AG09319 (cell line): ENCODE measurements around the gene WDR70.
"Not testable (repeated sequence)": the region's sequence is repeated elsewhere in the genome, so short reads cannot be mapped to it uniquely, and the experiment has no call there.

ENCODE experiments used
- DNase-seq: peaks from one replicate; pipeline ENCODE4 v3.0.0-alpha.2; 2010; ENCODE audit warnings: low read depth; ENCODE audit errors: extremely low read depth
- TF ChIP-seq, protein P1 (sequence below): IDR thresholded peaks from 2 replicates; pipeline ENCODE4 v1.5.1; 2011; ENCODE audit warnings: low read depth, mild to moderate bottlenecking, inconsistent platforms, low read length, moderate library complexity

Gene WDR70

DNA sequence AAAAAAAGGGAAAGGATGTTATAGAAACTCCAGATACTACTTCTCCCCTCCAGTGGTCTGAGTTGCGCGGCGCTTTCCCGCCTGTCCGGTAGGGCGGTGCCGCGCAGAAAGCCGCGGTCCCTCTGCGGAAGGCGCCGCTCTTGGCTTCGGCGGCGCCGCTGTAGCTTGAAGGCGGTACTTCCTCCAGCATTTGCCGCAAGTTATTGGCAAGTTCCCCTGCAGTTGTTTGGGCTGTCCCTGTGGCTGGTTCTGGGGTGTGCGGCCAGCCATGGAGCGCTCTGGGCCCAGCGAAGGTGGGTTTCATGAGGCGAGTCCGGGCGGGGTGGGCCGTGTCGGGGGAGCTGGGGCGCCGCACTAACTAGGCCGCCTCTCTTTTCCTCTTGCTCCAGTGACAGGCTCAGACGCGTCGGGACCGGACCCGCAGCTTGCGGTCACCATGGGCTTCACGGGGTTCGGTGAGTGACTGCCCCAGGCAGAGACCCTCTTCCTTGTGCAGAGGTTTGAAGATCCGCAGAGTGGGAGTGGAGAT lies at the start of gene WDR70:
Gene WDR70, plus strand, starts transcription at position 219 of the 529 bp plus-strand sequence. Its CDS starts 50 bp downstream, at position 269.
- TF ChIP-seq, protein P1, sequence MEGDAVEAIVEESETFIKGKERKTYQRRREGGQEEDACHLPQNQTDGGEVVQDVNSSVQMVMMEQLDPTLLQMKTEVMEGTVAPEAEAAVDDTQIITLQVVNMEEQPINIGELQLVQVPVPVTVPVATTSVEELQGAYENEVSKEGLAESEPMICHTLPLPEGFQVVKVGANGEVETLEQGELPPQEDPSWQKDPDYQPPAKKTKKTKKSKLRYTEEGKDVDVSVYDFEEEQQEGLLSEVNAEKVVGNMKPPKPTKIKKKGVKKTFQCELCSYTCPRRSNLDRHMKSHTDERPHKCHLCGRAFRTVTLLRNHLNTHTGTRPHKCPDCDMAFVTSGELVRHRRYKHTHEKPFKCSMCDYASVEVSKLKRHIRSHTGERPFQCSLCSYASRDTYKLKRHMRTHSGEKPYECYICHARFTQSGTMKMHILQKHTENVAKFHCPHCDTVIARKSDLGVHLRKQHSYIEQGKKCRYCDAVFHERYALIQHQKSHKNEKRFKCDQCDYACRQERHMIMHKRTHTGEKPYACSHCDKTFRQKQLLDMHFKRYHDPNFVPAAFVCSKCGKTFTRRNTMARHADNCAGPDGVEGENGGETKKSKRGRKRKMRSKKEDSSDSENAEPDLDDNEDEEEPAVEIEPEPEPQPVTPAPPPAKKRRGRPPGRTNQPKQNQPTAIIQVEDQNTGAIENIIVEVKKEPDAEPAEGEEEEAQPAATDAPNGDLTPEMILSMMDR: peak; percentile 58

DNA sequence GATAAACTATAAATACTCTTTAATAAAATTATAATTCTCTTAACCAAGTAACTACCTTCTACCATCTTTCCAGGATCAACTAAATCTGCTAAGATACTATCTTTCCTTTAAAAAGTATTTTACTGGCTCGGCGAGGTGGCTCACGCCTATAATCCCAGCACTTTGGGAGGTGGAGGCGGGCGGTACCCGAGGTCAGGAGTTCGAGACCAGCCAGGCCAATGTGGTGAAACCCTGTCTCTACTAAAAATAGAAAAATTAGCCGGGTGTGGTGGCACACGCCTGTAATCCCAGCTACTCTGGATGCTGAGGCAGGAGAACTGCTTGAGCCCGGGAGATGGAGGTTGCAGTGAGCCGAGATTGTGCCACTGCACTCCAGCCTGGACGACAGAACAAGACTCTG lies 44.4 kb upstream of the WDR70 start:
- not testable (repeated sequence) for DNase-seq

More for the DNA sequence above, at the start of gene WDR70:
- DNase-seq: peak; percentile 69

DNA sequence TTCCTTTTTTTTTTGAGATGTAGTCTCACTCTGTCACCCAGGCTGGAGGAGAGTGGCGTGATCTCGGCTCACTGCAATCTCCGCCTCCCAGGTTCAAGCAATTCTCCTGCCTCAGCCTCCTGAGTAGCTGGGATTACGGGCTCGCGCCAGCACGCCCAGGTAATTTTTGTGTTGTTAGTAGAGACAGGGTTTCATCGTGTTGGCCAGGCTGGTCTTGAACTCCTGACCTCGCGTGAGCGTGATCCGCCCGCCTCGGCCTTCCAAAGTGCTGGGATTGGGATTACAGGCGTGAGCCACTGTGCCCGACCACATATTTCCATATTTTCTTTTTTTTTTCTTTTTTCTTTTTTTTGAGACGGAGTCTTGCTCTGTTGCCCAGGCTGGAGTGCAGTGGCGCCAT lies 36.4 kb upstream of the WDR70 start:
- not testable (repeated sequence) for DNase-seq

DNA sequence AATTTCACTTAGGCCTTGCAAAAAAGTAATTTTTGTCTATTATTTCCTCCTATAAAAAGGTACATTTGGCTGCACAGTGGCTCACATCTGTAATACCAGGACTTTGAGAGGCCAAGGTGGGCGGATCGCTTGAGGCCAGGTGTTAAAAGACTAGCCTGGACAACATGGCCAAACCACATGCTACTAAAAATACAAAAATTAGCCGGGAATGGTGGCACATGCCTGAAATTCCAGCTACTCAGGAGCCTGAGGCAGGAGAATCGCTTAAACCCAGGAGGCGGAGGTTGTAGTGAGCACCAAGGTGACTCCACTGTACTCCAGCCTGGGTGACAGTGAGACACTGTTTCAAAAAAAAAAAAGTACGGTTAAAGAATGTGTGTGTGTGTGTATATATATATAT lies 24.0 kb upstream of the WDR70 start:
- TF ChIP-seq, protein P1: no peak
- no peak for DNase-seq

DNA sequence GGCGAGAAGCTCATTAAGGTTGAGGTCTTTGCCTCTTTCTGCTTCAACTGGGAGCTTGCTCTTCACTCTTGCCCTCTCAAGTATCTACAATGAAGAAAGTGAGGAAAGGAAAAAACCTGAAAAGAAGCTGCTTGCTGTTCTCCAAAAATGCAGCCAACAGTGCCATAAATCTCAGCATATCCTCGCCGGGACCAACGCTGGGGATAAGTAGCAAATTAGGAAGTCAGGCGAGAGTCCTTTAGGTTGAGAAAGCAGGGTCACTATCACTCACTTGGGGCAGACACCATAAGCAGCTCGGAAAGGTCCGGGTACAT lies 8.6 kb upstream of the WDR70 start:
- TF ChIP-seq, protein P1: no peak
- no peak for DNase-seq

DNA sequence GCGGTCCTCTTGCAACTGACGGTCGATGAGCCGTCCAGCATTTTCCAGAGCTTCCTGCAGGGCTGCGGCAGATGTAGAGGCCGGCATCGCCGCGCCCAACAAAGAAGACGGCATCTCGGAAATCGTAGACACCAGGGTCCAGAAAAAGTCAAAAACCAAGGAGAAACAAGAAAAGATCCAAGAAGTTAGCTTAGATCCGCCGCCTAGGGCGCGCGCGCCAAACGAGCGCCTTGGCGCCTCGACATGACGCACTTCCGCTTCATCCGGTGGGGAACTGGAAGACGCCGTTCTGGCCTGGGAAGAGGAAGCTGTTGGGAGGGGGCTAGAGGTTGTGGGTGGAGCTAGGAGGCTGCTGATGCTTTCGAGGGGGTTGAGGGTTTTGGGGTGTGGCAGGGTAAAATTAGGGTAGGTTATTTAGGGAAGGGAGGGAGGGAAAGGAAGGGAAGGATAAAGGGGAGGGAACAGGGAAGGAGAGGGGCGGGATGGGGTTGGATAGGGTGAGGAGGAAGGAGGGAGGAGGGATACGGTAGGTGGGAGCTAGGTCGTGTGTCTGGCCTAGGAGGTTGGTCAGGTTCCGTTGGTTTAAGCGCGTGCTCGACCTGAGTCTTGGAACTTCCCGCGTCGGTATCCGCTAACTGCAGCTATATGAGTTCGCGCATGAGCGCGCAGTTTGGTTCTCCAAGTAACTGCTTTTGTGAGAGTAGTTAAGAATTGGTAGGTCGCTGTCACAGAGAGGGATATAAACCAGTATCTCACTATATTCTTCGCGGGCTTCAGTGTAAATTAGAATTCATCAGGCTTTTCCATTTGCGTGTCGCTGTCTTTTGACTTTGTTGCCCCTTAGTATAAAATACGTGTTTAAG lies 8.0 kb upstream of the WDR70 start, which contains the start of gene NUP155:
Gene NUP155, minus strand, starts transcription at position 243 of the 863 bp plus-strand sequence. Its CDS starts 129 bp downstream, at position 114.
- DNase-seq: peak; percentile 84
- TF ChIP-seq, protein P1: no peak

DNA sequence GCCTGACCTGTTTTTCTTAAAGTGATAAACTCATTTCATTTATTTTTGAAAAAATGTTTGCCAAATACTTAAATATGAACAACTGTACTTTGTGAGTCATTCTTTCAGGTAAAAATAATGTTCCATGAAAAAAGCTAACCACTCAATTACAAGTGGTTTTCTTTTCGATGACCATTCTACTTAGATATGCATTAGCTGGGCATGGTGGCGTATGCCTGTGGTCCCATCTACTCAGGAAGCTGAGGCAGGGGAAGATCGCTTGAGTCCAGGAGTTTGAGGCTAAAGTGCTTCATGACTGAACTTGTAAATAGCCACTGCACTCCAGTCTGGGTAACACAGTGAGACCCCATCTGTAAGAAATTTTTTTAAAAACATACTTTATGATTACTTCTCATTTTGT lies 4.0 kb upstream of the WDR70 start:
- DNase-seq: no peak
- TF ChIP-seq, protein P1: no peak

DNA sequence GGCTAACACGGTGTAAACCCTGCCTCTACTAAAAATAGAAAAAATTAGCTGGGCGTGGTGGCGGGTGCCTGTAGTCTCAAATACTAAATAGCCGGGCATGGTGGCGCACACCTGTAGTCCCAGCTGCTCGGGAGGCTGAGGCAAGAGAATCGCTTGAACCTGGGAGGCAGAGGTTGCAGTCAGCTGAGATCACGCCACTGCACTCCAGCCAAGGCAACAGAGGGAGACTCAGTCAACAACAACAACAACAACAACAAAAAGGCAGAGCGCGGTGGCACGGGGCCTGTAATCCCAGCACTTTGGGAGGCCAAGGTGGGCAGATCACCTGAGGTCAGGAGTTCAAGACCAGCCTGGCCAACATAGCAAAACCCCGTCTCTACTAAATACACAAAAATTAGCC lies 1.1 kb upstream of the WDR70 start:
- DNase-seq: not testable (repeated sequence)

DNA sequence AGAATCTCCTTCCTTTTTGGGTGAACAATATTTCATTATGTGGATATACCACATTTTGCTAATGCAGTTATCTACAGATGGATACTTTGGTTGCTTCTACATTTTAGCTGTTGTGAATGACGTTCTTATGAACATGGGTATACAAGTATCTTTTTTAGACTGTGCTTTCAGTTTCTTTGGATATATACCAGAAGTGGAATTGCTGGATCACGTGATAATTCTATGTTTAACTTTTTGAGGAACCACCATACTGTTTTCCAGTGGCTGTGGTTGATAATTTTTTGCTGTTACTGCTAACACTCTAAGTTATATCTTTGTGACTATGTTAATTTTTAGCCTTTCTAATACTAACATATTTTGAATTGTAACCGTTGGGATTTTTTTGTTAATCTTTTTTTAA lies 12.5 kb downstream of the WDR70 start:
- DNase-seq: no peak
- TF ChIP-seq, protein P1: no peak
